H1 (cell line): Measurements from ENCODE around the gene C22orf23. TPM values are rescaled to one million over a fixed set of nuclear protein-coding genes. Genes with fewer than 3 reads are reported as not detected.

Experiments
- CTCF ChIA-PET: fragments of 300-600 bp; sonication (Branson Sonifier 250); formaldehyde crosslinking; loops from one replicate; lab custom pipeline; 2021; ENCODE audit not compliant: partially characterized antibody; lab: Charles Lee
- POLR2A ChIA-PET: fragments of 300-600 bp; sonication (Branson Sonifier 250); formaldehyde crosslinking; loops from one replicate; lab custom pipeline; 2021; ENCODE audit warnings: inconsistent platforms; ENCODE audit not compliant: partially characterized antibody; lab: Charles Lee
- DNase-seq, 2 experiments: peaks; one replicate each; pipeline versions ENCODE4 v3.0.0 to v3.0.0-alpha.2; 2010 to 2022; ENCODE audit warnings: low spot score in 2 of 2, low read depth in 1 of 2, mixed read lengths in 1 of 2
- FAIRE-seq: peaks from 2 replicates; lab custom pipeline; 2011; peaks lifted over from hg19 to GRCh38; lab: Jason Lieb, UNC
- H2AFZ ChIP-seq: 2 replicates; pipeline ENCODE4 v1.8.1; 2012; ENCODE audit warnings: low read length, inconsistent platforms
- H2AK5ac ChIP-seq: 2 replicates; pipeline ENCODE4 v1.6.1; 2013; ENCODE audit warnings: low read depth, low read length
- H2BK120ac ChIP-seq: replicated peaks from 2 replicates; pipeline ENCODE3; 2013; ENCODE audit warnings: low read depth, low read length, inconsistent platforms
- H2BK12ac ChIP-seq: 2 replicates; pipeline ENCODE4 v1.6.1; 2013; ENCODE audit warnings: low read depth, low read length
- H2BK15ac ChIP-seq: 2 replicates; pipeline ENCODE4 v1.6.1; 2013; ENCODE audit warnings: low read length
- H2BK20ac ChIP-seq: 2 replicates; pipeline ENCODE4 v1.6.1; 2013; ENCODE audit warnings: low read length
- H2BK5ac ChIP-seq: 2 replicates; pipeline ENCODE4 v1.6.1; 2013; ENCODE audit warnings: low read depth, low read length
- H3K14ac ChIP-seq: 2 replicates; pipeline ENCODE4 v1.6.1; 2013; ENCODE audit warnings: inconsistent platforms; ENCODE audit not compliant: insufficient read length
- H3K18ac ChIP-seq: 2 replicates; pipeline ENCODE4 v1.6.1; 2013; ENCODE audit warnings: low read length; ENCODE audit errors: extremely low read depth
- H3K23ac ChIP-seq: 2 replicates; pipeline ENCODE4 v1.6.1; 2013; ENCODE audit warnings: inconsistent platforms; ENCODE audit not compliant: insufficient read length
- H3K23me2 ChIP-seq: 2 replicates; pipeline ENCODE4 v1.6.1; 2013; ENCODE audit warnings: low read depth, low read length
- H3K27ac ChIP-seq: 2 replicates; pipeline ENCODE4 v1.6.1; 2011; ENCODE audit warnings: low read depth, low read length, inconsistent platforms
- H3K27me3 ChIP-seq, 4 experiments: replicated peaks in 1 of 4; 1 replicate in 1 of 4; 2 replicates in 3 of 4; pipeline versions ENCODE4 v1.6.1 to v1.8.1; 2011 to 2013; ENCODE audit warnings: low read length in 3 of 4, mild to moderate bottlenecking in 3 of 4, inconsistent platforms in 2 of 4, mixed read lengths in 2 of 4, moderate library complexity in 1 of 4; ENCODE audit not compliant: control insufficient read depth in 3 of 4, insufficient read depth in 3 of 4; ENCODE audit errors: extremely low read depth in 1 of 4
- H3K36me3 ChIP-seq, 4 experiments: 2 replicates each; pipeline versions ENCODE4 v1.6.1 to v1.8.1; 2011 to 2013; ENCODE audit warnings: mild to moderate bottlenecking in 4 of 4, low read length in 3 of 4, moderate library complexity in 2 of 4, control low read depth in 1 of 4, inconsistent platforms in 1 of 4; ENCODE audit not compliant: insufficient read depth in 4 of 4, control insufficient read depth in 2 of 4
- H3K4ac ChIP-seq: replicated peaks from 2 replicates; pipeline ENCODE3; 2013; ENCODE audit warnings: low read length, low read depth, mixed read lengths, inconsistent platforms; ENCODE audit not compliant: insufficient read length
- H3K4me1 ChIP-seq, 4 experiments: replicated peaks in 1 of 4; 1 replicate in 1 of 4; 2 replicates in 3 of 4; pipeline versions ENCODE4 v1.6.1 to v1.8.1; 2011 to 2013; ENCODE audit warnings: low read length in 3 of 4, inconsistent platforms in 2 of 4, mixed read lengths in 1 of 4; ENCODE audit not compliant: insufficient read depth in 4 of 4, control insufficient read depth in 3 of 4
- H3K4me2 ChIP-seq, 2 experiments: 2 replicates each; pipeline versions ENCODE4 v1.6.1 to v1.8.1; 2011 to 2013; ENCODE audit warnings: low read depth in 2 of 2, low read length in 2 of 2, control low read depth in 1 of 2, inconsistent platforms in 1 of 2, mild to moderate bottlenecking in 1 of 2; ENCODE audit not compliant: insufficient read depth in 1 of 2
- H3K4me3 ChIP-seq, 4 experiments: fragments of 200-600, 300-600 bp in 1 of 4; sonication (generic), shearing (Covaris generic), sonication (Bioruptor Twin) in 1 of 4; 2 replicates each; pipeline versions ENCODE4 v1.5.1 to v1.8.1; 2011 to 2016; ENCODE audit warnings: low read length in 4 of 4, low read depth in 3 of 4, control low read depth in 2 of 4, inconsistent platforms in 2 of 4, mild to moderate bottlenecking in 2 of 4, mixed read lengths in 1 of 4, moderate library complexity in 1 of 4; ENCODE audit not compliant: insufficient read depth in 2 of 4; ENCODE audit errors: extremely low read depth in 1 of 4
- H3K56ac ChIP-seq: replicated peaks from 2 replicates; pipeline ENCODE3; 2013; ENCODE audit warnings: low read depth, mild to moderate bottlenecking, mixed read lengths, low read length, inconsistent platforms; ENCODE audit not compliant: insufficient read length
- H3K79me1 ChIP-seq: 2 replicates; pipeline ENCODE4 v1.6.1; 2013; ENCODE audit warnings: low read depth, low read length, control low read depth
- H3K79me2 ChIP-seq, 2 experiments: 2 replicates each; pipeline versions ENCODE4 v1.6.1 to v1.8.1; 2012 to 2013; ENCODE audit warnings: low read length in 2 of 2, mild to moderate bottlenecking in 2 of 2, inconsistent platforms in 1 of 2; ENCODE audit not compliant: insufficient read depth in 2 of 2, control insufficient read depth in 1 of 2
- H3K9ac ChIP-seq, 4 experiments: replicated peaks in 1 of 4; 1 replicate in 1 of 4; 2 replicates in 3 of 4; pipeline versions ENCODE4 v1.6.1 to v1.8.1; 2011 to 2013; ENCODE audit warnings: low read depth in 3 of 4, low read length in 3 of 4, control low read depth in 2 of 4, mild to moderate bottlenecking in 2 of 4, moderate library complexity in 2 of 4, inconsistent platforms in 1 of 4; ENCODE audit errors: extremely low read depth in 1 of 4
- H3K9me3 ChIP-seq, 2 experiments: 2 replicates each; pipeline versions ENCODE4 v1.6.1 to v1.8.1; 2012 to 2013; ENCODE audit warnings: mild to moderate bottlenecking in 2 of 2, moderate library complexity in 2 of 2, control low read depth in 1 of 2, inconsistent platforms in 1 of 2, low read depth in 1 of 2, low read length in 1 of 2, mixed read lengths in 1 of 2; ENCODE audit not compliant: insufficient read depth in 2 of 2
- H4K20me1 ChIP-seq, 2 experiments: replicated peaks in 1 of 2; 2 replicates each; pipeline versions ENCODE3 to v1.8.1; 2011 to 2013; ENCODE audit warnings: inconsistent platforms in 2 of 2, low read length in 2 of 2, mild to moderate bottlenecking in 1 of 2; ENCODE audit not compliant: insufficient read depth in 2 of 2, control insufficient read depth in 1 of 2
- H4K5ac ChIP-seq: 2 replicates; pipeline ENCODE4 v1.6.1; 2013; ENCODE audit warnings: low read length, low read depth, mixed read lengths, inconsistent platforms; ENCODE audit not compliant: insufficient read length
- H4K8ac ChIP-seq: 2 replicates; pipeline ENCODE4 v1.8.0; 2013; ENCODE audit warnings: mild to moderate bottlenecking, moderate library complexity, low read length, inconsistent platforms; ENCODE audit not compliant: insufficient read depth; ENCODE audit errors: extremely low read depth
- H4K91ac ChIP-seq: replicated peaks from 2 replicates; pipeline ENCODE3; 2013; ENCODE audit warnings: low read length, mixed read lengths, inconsistent platforms; ENCODE audit not compliant: insufficient read length
- CHD2 ChIP-seq: IDR thresholded peaks from 2 replicates; pipeline ENCODE4 v1.6.1; 2012; ENCODE audit warnings: low read length, improper control_type of control experiment
- CTBP2 ChIP-seq: IDR thresholded peaks from 2 replicates; pipeline ENCODE4 v1.7.0; 2011; ENCODE audit warnings: borderline replicate concordance, mild to moderate bottlenecking, moderate library complexity, mixed read lengths, low read length; ENCODE audit not compliant: insufficient read depth, insufficient read length
- EZH2 ChIP-seq: fragments of 200-600 bp; sonication (generic); IDR thresholded peaks from 2 replicates; pipeline ENCODE4 v1.7.1; 2012; ENCODE audit warnings: low read depth, mild to moderate bottlenecking, moderate library complexity, low read length, inconsistent platforms; ENCODE audit not compliant: severe bottlenecking
- MAX ChIP-seq: IDR thresholded peaks from 2 replicates; pipeline ENCODE4 v1.6.1; 2012; ENCODE audit warnings: inconsistent platforms
- NANOG ChIP-seq: IDR thresholded peaks from 2 replicates; pipeline ENCODE4 v1.6.1; 2011; ENCODE audit warnings: low read length, low read depth, mild to moderate bottlenecking, inconsistent platforms; ENCODE audit not compliant: insufficient read depth, poor library complexity, severe bottlenecking
- POLR2A ChIP-seq, 2 experiments: IDR thresholded peaks; 1 replicate in 1 of 2; 2 replicates in 1 of 2; pipeline ENCODE4 v1.6.1; 2011; ENCODE audit warnings: low read depth in 2 of 2, low read length in 2 of 2, mild to moderate bottlenecking in 2 of 2; ENCODE audit errors: control extremely low read depth in 1 of 2
- RNF2 ChIP-seq: fragments of 200-900, 300-1000 bp; sonication (generic); IDR thresholded peaks from 2 replicates; pipeline ENCODE4 v1.7.1; 2016; ENCODE audit warnings: borderline replicate concordance, low read depth, mild to moderate bottlenecking, antibody characterized with exemption, low read length; ENCODE audit not compliant: poor library complexity, severe bottlenecking; ENCODE audit errors: missing control alignments
- TAF1 ChIP-seq: IDR thresholded peaks from 2 replicates; pipeline ENCODE4 v1.6.1; 2011; ENCODE audit warnings: mild to moderate bottlenecking, low read depth, low read length
- WGBS, 2 experiments: shearing (Covaris generic) in 1 of 2; methylation state at CpG; one replicate each; pipeline versions ENCODE4 v1.1.6 to v1.1.7; 2013 to 2015; ENCODE audit warnings: low lambda C conversion rate in 2 of 2, mixed read lengths in 2 of 2, inconsistent platforms in 1 of 2, low coverage in 1 of 2, missing lambda C conversion rate in 1 of 2; ENCODE audit not compliant: insufficient replicate concordance in 2 of 2, insufficient coverage in 1 of 2, insufficient read length in 1 of 2; ENCODE audit errors: extremely low coverage in 1 of 2, missing lambda C conversion rate in 1 of 2; 5-methylcytosine and 5-hydroxymethylcytosine counted together
- polyA plus RNA-seq, 7 experiments: library from polyadenylated mRNA; depleted of rRNA in 3 of 7; stranded (reverse) in 5 of 7; unstranded in 2 of 7; fragments of >200 nt in 5 of 7; fragments of 200-250 nt in 2 of 7; gene quantifications; 1 replicate in 5 of 7; 2 replicates in 1 of 7; 4 replicates in 1 of 7; pipeline versions ENCODE4 v1.2.1 to v1.2.3, GENCODE V29; 2011 to 2013; ENCODE audit warnings: missing spikeins in 2 of 7, mixed read lengths in 2 of 7
- total RNA-seq: library from RNA; stranded (reverse); fragmentation: NEBNext Ultra II Directional; extraction: Animal tissue kit (Norgen Biotek cat#: 25700); gene quantifications from 2 replicates; pipeline ENCODE4 v1.2.1, GENCODE V29; 2021

C22orf23 gene
- total and polyA plus RNA-seq, 2 of the 8 experiments (the other 6 are each of a cell fraction or from before 2014, with no cell fraction given) = 0.50 to 0.54 TPM

GRCh38 chr22:37896181-37896592, 57.2 kb downstream of the C22orf23 start:
- no peak for DNase-seq
- peak overlapping the region; percentile 23; the same call in 1 of the 2 replicates for H2BK20ac ChIP-seq
- CTCF ChIA-PET = interaction anchor here (0.7 to 15.4 kb wide), 10 partner anchors 9 to 82 kb away, joined by 3 to 158 read pairs (median 8); partner anchors contain the start of gene MICALL1
- TF ChIP-seq TAF1 (no peak), MAX (no peak), EZH2 (no peak), RNF2 (no peak), POLR2A (IDR thresholded peaks at IDR 0.05; ENCODE audit: control extremely low read depth in 1 of 2, low read depth in 2 of 2, low read length in 2 of 2) (no peak), CHD2 (no peak), CTBP2 (no peak), NANOG (no peak)

More at GRCh38 chr22:37896181-37896592, 57.2 kb downstream of the C22orf23 start:
- Histone ChIP-seq H4K91ac (peak overlapping the region; percentile 25), H3K4me2 (no peak overlapping the region), H2AK5ac (no peak overlapping the region), H3K27me3 (no peaks in the 10 kb centered on the region), H4K8ac (no peak overlapping the region), H3K14ac (no peak overlapping the region), H2BK5ac (peak overlapping the region; percentile 71; the same call in 1 of the 2 replicates), H3K4me1 (peaks cover 16 to 24% (median 20%) of the 10 kb centered on the region in 4 experiments), H3K9me3 (no peaks in the 10 kb centered on the region), H3K23ac (no peak overlapping the region), H3K79me2 (no peaks in the 10 kb centered on the region), H3K23me2 (no peaks in the 10 kb centered on the region), H3K36me3 (peaks cover 0 to 5% (median 0%) of the 10 kb centered on the region in 4 experiments; a peak in 3 of 8 replicates), H3K27ac (no peak overlapping the region), H3K9ac (peak overlapping the region in 1 of 4 experiments; percentile 4; a peak in 1 of 7 replicates), H4K5ac (no peak overlapping the region), H2BK12ac (peak overlapping the region; percentile 27), H3K4me3 (no peak overlapping the region), H3K18ac (no peak overlapping the region; the same call in 1 of the 2 replicates), H4K20me1 (no peaks in the 10 kb centered on the region), H3K56ac (no peak overlapping the region), H2BK120ac (no peak overlapping the region), H2BK15ac (no peak overlapping the region), H3K79me1 (no peaks in the 10 kb centered on the region; the same call in 1 of the 2 replicates), H2AFZ (no peak overlapping the region), H3K4ac (no peak overlapping the region)
- no peak for FAIRE-seq
- WGBS, 2 experiments = 86% methylated on average over 5 of the region's 5 CpGs; no CpG with 5 or more reads in 1 of the 2 experiments
- POLR2A ChIA-PET = interaction anchor here (1.0 to 9.8 kb wide), 14 partner anchors 8 to 91 kb away, joined by 3 to 150 read pairs (median 5); partner anchors contain the start of genes GALR3 and MICALL1
